GM12875 (cell line): ENCODE measurements around the gene LGALS7.

ENCODE experiments used
- H3K4me3 ChIP-seq: one replicate; pipeline ENCODE4 v1.5.1; 2011; ENCODE audit warnings: low read depth, low read length, control low read depth
- TF ChIP-seq, protein P1 (sequence below): IDR thresholded peaks from 2 replicates; pipeline ENCODE4 v1.5.1; 2011; ENCODE audit warnings: low read depth, mild to moderate bottlenecking, control low read depth, inconsistent platforms, low read length, moderate library complexity, borderline replicate concordance; ENCODE audit not compliant: insufficient read depth

LGALS7 gene

DNA sequence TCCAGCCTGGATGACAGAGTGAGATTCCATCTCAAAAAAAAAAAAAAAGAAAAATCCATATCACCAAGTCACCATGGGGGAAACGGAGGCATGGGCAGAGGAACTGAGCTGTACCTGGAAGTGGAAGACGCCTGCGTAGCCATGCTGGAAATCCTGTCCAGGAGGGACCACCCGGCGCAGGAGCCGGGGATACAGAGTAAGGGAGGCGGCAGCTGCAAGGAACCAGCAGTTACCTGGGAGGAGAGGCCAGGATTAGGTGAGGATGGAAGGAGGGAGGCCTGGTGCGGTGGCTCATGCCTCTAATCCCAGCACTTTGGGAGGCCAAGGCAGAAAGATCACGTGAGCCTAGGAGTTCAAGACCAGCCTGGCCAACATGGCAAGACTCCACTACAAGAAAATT lies 31.0 kb downstream of the LGALS7 start:
- TF ChIP-seq, protein P1, sequence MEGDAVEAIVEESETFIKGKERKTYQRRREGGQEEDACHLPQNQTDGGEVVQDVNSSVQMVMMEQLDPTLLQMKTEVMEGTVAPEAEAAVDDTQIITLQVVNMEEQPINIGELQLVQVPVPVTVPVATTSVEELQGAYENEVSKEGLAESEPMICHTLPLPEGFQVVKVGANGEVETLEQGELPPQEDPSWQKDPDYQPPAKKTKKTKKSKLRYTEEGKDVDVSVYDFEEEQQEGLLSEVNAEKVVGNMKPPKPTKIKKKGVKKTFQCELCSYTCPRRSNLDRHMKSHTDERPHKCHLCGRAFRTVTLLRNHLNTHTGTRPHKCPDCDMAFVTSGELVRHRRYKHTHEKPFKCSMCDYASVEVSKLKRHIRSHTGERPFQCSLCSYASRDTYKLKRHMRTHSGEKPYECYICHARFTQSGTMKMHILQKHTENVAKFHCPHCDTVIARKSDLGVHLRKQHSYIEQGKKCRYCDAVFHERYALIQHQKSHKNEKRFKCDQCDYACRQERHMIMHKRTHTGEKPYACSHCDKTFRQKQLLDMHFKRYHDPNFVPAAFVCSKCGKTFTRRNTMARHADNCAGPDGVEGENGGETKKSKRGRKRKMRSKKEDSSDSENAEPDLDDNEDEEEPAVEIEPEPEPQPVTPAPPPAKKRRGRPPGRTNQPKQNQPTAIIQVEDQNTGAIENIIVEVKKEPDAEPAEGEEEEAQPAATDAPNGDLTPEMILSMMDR = no peak
- H3K4me3 ChIP-seq = no peak overlapping the region

DNA sequence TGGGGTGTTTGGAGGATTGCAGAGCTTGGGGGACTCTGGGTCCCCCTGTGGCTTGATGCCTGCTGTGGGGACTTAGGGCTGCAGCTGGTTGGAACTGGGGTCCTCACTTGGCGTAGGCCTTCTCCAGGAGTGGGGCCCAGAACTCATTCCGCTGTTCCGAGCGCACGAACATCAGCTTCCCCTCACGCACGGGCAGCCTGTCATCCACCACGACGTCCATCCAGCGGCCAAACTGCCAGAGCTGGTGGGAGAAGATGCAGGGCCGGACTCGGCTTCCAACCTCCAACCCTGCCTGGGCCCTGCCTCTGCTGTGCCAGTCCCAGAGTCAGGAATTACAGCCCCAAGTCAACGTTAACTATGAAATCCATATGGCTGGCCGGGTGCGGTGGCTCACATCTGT lies 31.6 kb downstream of the LGALS7 start:
- H3K4me3 ChIP-seq = no peak overlapping the region
- TF ChIP-seq, protein P1 = no peak

DNA sequence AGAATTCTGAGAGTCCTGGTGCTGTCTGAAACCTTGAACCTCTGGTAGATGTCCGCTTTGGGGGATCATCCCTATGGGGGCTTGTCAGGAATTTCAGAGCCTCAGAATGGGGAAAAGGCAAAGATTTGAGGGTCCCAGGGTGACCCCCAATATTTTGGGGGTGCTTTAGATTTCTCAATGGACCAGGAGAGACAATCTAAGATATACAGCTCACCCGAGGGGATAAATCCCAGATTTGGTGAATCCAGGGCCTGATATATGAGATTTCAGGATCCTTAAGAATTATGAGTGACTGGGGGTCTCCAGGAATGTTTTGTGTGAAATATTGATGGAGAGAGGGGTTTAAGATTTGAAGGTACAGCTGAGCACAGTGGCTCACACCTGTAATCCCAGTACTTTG lies 32.4 kb downstream of the LGALS7 start:
- TF ChIP-seq, protein P1 = no peak

DNA sequence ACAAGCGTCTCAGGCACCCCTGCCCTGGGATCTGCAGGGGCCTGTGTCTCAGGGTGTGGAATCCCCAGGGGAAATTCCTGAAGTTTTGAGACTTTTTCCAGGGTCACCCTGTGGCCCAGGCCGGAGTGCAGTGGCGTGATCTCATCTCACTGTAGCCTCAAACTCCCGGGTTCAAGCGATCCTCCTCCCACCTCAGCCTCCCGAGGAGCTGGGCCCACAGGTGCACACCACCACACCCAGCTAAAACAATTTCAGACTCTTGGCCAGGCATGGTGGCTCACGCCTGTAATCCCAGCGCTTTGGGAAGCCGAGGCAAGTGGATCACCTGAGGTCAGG lies 33.1 kb downstream of the LGALS7 start:
- no peak overlapping the region for H3K4me3 ChIP-seq
- TF ChIP-seq, protein P1 = no peak

More for the DNA sequence above, 32.4 kb downstream of the LGALS7 start:
- no peak overlapping the region for H3K4me3 ChIP-seq

DNA sequence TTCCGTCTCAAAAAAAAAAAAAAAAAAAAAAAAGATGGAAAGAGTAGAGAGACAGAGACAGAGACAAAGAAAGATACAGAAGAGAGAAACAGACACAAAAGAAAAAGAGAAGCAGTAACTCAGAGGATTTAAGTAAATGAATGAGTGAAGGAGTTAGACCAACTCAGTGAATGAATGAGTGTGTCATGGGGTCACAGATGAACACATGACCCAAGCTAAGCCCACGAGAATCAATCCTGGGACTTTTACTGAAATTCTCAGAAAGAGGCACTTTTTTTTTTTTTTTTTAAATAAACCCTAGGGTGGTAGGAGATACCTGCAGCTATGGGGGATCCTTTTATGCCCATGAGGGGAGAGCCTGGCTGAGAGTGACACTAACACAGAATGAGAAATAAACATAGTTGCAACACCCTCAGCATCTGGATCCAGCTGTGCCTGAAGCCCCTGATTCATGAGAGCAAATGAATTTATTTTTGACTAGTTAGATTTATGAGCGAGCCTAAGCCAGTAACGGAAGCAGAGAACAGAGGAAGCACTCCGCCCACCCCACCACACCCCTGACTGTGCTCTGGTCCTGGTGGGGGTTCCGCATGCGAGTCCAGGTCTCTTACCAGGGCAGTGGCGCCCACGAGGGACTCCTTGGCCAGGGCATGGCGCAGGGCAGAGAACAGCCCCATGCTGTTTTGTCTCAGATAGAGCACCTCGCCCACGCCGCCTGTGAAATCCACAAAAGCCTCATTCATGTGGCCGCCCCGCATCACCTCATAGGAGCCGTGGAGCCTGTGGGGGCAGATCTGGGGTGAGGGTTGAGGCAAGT lies 33.7 kb downstream of the LGALS7 start:
- no peak overlapping the region for H3K4me3 ChIP-seq
- TF ChIP-seq, protein P1 = no peak

DNA sequence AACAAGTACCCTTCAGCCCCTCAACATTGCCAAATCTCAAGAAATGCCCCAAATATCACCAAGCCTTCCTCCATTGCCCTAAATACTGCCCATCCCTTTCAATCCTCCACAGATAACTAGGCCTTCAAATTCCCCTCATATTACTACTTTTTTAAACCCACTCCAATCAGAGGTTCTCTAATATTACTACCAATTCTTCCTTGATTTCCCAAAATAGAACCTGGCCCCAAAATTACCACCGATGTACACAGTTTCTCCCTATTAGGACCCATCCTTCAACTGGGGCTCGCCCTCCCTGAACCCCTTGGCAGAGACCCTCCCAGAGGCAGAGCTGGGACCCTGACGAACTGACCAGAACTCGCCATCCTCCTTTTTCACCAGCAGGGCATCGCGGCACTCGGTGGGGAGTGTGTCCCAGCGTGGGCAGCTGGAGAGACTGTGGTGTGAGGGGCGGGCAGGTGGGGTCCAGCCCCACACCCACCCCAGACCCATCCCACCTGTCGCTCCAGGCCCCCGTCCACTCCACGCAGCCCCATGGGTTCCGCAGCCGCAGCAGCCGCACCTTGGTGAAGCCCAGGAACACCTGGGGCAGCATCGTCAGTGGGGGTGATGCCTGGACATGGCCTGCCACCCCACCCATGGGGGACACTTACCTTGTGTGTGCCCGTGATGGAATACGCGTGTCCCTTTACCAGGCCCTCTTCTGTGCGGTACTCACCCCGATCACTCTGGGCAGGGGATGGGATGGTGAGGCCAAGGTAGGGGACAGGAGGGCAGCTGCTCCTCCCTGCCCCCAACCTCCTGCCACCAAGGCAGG lies 35.2 kb downstream of the LGALS7 start:
- no peak overlapping the region for H3K4me3 ChIP-seq
- TF ChIP-seq, protein P1 = no peak
